T-helper 22 cell (primary cell): ENCODE data around the gene GAB1.

Experiments
- DNase-seq: peaks from one replicate; pipeline ENCODE4 v3.0.0-alpha.2; 2020; ENCODE audit warnings: low read depth

The GAB1 gene

DNA sequence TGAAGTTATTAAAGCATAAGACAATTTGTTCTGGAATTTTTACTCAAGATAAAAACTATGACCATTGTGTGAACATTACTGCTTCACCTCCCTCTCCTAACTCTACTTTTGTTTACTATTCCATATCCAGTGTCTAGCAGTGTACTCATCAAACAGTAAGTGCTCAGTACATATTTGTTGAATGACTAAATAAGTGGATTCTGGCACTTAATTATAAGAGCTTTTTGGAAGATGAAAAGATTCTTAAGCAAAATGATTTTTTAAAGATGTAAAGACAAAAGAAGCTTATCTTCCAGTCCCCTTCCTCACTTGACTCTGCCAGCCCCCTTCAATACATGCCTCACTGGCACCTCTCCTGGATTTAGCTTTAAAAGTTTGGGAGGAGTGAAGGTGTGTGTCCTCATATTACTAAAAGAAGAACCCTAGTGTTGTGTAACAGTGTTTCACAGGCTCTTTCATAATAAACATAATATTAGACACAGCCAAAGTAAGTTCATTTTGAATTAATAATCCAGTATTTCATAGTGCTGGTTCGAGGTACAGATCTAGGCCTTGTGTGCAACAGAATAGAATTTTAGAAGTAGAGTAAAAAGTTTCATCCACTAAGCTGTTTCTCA lies 53.0 kb downstream of the GAB1 start:
- DNase-seq: no peak

DNA sequence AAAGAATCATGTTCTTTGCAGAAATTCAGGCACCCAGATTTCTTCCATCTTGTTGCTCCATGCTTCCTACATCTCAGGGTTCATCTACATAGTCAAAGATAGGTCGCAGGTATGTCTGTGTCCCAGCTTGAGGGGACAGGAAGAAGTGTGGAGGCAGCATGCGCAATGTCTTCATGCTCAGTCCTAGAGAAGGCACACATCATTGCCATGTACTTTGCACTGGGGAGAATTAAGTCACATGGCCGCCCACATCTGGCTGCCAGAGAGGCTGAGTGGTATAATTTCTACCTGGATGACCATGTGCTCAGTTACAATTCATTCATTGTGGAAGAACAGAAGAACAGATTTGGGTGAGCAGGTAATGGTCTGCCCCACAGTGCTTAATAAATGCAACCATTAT lies 54.1 kb downstream of the GAB1 start:
- DNase-seq: no peak

DNA sequence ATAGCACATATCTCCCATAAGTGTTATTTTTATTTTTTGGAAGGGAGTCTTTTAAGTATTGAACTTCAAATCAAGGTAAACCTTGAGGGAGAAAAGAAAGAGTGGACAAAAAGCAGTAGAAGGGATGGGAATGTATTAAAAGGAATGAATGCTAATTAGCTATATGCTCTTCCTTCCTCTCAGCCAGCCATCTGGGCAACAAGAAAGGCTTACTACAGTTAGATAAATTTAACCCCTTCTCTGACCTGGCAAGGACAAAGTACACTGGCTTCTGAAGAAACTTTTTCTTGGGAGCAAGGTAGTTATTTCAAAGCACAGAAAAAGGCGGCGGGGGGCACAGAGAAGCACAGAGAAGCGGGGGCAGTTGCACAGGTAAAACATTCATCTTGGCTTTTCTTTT lies 54.6 kb downstream of the GAB1 start:
- no peak for DNase-seq

DNA sequence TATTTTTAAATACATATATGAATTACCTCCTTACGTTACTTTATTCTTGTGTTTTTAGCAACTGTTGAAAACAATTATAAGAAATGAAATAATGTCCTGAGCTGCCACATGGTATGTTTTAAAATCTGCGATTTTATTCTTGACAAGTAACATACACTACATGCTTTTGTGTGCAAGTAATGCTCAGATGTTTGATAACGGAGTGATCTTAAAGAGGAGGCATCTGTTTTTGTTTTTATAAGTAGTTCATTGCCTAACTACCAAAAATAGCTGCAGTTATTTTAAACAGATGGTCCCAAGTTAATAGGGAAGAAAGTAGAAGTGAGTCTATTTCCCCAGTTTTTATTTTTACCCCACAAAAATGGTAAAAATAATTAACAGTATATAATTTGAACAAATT lies 55.2 kb downstream of the GAB1 start:
- no peak for DNase-seq

DNA sequence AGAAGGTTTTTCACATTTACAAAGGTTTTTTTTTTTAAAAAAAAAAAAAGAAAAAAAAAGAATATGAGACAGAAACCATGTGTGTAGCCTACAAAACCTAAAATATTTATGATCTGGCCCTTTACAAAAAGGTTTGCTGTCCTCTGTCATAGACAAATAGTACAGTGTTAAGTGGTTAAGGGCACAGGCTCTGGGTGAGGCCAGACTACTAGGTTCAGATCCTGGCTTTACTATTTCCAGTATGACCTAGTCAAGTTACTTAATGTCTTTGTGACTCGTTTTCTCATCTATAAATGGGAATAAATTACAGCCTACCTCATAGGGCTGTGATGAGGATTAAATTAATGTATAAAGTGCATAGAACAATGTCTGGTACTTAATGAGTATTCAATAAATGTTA lies 56.5 kb downstream of the GAB1 start:
- DNase-seq: no peak

DNA sequence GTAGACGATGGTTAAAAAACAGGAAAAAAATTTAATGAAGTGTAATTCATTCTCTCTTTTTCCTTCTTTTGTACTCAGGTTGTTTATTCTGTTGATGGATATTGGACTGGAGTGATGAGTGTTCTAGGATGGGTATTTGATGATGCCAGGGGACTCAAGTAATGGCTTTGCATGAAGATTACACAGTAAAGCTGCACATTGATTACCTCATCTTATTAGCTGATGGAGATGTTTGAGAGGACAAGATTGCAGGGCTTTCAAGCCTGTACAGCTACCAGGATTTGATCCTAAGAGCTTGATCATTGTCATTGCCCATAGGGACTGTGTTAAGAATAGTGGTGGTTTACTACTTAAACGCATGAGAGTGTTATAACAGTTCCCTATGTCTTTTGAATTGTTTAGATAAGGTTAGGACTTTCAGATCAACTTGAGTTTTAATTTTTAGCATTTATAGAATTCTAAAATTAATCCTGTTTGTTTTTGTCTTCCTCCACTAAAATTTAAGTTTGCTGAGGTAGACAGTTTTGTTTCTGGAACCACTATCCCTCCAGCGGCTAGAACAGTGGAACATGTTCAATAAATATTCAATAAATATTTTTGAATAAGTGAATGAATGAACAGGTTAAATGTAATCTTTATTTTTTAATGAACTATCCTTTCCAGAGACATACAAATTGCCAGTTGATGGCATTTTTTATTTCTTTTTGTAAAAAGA lies 58.2 kb downstream of the GAB1 start:
- DNase-seq: no peak

DNA sequence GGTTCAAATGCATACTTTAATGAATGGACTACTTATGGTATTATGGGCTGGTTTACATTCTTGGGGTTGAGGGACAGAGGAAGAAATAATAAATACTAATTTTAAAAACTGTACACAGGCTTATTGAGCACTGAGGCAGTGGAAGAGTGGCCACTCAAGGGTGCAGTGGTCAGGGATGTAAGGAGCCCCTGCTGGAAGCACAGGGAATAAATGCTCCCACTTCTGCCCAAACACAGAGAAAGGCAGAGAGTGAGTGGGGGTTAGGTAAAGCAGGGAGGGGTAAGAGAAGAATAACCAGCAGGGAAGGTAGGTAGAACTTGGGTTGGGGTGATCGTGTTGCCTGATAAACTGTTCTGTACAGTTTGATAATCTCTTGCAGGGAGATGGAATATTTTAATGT lies 60.0 kb downstream of the GAB1 start:
- DNase-seq: no peak

DNA sequence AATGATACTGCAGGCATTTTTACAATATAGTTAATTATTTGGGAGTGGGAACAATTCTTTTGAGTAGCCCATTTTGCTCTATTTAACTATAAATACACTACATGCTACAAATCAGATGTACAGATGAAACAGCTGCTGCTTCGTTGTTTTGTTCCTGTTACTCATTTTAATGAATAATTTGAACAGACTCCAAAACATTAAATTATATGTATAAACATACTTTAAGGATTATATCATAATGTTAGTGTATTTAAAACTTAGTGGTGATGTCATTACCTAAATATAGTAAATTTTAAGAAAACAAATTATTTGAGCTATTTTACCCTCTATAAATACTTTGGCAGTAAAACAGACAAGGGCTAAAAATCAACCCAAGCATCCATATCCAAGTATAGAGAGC lies 60.7 kb downstream of the GAB1 start:
- DNase-seq: no peak

DNA sequence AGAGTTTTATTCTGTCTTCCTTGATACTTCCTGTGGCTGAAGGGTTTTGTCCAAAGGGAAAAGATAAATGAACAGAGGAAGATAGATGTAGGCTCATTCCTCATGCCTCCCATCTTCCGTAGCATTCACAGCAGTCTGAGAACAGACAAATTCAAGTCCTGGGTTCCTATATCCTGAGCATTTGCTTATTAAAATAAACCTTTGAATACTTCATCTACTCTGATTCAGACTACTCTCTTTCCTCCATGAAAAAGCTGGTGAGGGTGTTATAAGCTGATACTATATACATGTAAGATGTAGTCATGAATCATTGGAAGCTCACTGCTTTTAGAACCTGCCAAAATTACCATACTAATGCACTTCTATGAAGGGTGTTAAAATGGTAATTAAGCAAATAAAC lies 61.2 kb downstream of the GAB1 start:
- no peak for DNase-seq

DNA sequence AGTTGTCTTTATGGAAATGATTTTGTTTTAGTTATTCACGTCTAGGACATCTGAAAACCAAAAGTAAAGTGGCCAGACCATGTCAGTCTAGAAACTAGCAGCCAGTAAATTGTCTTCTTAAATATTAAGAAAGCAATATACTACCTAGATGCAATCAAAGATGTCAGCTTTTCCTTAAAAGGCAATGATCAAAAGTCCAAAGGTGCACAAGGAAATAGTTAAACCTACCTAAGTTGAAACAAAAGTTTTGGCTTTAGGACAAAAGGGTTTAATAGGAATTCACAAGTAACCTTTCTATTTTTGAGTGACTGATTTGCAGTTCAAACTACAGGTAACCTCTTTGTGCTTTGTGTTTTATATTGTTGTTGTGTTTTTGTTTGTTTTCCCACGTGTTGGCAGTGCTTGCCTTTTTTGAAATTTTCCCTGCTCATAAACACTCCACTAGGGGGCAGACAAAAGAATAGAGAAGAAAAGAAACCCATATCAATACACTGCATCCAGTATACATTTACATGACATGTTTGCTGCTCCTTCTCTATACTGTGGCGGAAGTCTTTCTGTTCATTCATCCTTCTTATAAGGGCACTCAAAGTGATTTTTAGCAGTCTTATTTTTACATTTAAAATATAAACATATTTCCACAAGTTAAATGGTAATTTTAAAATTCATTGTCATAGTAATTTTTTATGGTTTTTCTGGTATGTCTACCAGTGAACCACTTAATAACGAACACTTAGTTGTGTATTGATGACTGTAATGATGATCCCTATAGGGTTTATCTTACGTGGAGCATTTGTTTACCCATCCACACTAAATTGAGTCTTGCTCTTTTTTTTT lies 62.7 kb downstream of the GAB1 start:
- DNase-seq: no peak

DNA sequence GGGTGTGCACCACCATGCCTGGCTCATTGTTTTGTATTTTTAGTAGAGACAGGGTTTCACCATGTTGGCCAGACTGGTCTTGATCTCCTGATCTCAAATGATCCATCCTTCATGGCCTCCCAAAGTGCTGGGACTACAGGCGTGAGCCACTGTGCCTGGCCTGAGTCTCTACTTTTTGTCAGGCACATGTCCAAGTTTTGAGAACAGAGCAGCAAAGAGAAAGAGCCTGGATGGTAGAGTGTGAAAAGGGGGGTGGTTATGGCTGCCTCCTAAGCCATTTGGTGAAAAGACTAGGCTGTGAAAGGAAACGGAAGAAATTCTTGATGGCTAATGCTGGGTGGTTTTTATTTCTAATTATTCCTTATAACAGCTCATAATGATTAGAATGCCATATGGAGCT lies 63.4 kb downstream of the GAB1 start:
- no peak for DNase-seq

DNA sequence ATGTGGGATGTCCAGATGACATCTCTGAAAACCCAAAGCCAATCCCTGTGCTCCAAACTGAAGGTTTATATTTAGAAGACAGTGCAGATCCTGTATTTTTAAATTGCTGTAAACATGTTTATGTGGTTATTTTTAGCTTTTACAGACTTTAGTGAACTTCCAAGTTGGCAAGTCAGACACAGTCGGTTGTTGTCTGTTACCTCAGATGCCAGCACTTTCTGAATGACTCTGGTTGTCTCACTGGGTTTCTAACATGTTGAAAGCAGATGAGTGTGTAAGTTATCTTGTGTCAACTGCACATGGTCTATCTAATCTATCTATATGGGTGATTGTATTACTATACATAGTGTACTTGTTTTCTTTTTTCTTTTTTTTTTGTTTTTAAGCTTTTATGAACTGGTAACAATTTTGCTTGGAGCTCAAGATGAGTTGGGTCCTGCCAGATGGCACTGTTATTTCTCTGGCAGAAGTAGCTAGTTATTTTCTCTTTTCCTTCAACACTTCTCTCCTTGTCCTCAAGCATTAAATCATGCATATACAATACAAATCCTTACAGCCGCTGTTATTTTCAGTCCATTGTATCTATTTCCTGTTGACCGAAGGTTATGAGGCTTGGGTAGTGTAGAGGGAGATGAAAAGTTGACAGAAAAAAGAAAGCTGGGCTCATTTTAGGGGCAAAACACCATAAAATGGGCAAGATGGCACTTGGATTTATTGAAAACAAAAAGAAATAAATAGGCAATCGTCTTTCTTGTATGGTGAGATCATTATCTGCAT lies 66.3 kb downstream of the GAB1 start:
- no peak for DNase-seq

DNA sequence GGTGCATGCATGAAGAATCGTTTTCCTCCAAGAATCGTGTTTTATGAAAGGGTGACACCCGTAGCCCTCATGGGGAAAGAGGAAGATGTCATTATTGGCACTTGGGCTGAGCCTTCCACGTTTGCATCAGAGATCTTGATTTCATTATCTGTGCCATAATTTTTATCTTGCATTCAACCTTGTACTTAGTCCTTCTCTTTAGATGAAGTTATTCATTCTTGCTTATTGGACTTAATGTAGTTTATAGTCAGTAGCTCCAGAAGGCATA lies 66.8 kb downstream of the GAB1 start:
- no peak for DNase-seq

DNA sequence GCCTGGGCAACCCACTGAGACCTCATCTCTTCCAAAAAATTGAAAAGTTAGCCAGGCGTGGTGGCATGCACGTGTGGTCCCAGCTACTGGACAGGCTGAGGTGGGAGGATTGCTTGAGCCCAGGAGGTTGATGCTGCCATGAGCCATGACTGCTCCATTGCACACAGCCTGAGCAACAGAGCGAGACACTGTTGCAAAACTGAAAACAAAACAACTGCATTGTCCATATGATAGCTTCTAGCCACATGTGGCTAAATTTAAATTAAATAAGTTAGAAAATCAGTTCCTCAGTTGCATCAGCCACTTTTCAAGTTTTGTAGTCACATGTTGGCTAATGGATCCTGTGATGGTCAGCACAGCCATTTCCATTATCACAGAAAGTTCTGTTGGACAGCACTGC lies 67.9 kb downstream of the GAB1 start:
- no peak for DNase-seq

DNA sequence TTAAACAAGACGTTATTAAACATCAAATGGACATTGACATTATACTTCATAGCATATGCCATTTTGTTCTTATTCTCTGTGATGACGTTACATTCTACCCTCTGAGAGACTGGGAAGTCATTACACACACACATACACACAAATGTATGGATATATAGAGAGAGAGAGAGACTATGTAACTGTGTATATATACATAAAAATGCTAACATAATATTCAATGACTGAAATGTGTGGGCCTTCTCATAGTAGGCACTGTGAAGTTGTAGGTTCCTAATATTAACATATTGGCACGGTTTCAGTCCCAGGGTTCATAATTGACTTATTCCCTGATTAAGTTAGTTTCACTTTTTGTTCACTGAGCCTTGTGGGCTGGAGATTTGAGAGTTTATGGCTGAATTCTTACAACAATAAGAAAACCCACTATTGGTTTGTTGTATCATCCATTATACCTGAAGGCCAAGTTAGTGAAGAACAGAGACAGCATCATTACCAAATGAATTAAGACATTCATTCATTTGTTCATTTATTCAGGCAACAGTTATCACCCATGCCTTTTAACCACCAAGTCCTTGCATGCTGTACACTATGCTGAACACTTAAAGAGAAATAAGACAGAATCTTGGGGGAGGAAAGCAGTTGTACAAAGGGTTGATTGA lies 68.5 kb downstream of the GAB1 start:
- no peak for DNase-seq

DNA sequence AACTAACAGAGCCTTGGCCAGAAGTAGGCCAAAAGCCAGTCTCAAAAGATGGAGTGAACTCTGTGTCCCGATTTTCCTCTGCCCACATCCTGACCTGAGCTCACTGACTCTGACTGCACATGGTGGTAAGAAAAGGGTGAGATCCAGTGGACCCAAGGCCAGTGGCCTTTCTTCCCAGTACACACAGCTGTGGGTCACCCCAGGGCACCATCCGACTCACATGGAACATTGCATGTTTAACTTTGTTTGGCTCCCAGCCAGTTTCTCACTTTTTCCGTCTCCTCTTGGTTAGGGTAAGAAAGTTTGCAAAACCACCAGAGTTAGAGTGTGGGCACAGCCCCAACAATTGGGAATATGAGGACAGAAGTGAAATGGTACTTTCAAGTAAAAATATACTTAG lies 69.8 kb downstream of the GAB1 start:
- no peak for DNase-seq

DNA sequence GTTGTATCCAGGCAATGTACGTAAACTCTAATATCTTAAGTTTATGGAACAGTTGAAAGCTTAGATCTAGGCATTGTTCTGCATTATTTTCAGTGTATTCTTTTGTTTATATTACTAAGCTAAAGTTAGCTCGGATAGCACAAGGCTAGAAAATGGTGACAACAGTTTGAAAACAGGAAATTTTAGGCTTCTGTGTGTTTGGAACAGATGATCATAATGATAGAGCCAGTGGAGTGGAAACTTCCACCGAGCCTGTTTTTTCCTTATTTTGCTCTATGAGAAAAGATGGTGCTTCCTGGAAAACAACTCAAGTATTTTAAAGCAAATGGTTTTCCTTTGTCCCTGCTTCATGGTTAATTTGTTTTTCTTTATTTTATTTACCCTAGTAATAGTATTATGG lies 70.8 kb downstream of the GAB1 start:
- DNase-seq: no peak

DNA sequence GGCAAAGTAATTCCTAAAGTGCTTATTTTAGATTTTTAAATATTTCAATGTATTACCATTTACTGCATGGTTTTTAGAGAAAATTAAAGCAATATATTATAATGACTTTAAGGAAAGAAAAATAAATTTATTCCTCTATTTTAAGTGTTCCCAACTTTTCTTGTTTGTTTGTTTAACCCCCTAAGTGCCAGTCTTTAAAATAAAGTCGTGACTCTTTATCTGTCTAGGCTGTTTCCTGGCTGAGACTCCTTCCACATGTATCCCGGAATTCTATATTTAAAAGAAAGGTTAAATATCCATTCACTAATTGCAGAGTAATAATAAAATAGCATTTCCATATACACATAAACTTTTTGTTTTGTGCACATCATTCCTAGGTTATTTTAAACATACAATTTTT lies 71.2 kb downstream of the GAB1 start:
- DNase-seq: no peak

DNA sequence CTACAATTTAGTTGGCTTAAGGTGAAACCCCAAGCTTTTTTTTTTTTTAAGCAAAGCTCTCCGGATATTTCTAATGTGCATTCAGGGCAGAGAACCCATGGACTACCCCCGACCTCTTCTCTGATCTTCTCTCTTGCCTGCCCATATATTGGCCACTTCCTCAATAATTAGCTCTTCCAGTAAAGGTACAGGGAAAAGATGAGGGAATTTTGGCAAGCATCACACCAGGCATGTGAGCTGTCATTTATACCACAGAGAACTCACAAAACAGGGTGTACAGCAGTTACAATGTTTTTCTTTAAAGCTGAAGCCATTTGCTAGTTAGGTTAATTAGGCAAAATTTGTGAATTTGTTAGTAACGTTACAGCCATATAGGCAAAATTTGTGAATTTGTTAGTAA lies 73.3 kb downstream of the GAB1 start:
- no peak for DNase-seq

DNA sequence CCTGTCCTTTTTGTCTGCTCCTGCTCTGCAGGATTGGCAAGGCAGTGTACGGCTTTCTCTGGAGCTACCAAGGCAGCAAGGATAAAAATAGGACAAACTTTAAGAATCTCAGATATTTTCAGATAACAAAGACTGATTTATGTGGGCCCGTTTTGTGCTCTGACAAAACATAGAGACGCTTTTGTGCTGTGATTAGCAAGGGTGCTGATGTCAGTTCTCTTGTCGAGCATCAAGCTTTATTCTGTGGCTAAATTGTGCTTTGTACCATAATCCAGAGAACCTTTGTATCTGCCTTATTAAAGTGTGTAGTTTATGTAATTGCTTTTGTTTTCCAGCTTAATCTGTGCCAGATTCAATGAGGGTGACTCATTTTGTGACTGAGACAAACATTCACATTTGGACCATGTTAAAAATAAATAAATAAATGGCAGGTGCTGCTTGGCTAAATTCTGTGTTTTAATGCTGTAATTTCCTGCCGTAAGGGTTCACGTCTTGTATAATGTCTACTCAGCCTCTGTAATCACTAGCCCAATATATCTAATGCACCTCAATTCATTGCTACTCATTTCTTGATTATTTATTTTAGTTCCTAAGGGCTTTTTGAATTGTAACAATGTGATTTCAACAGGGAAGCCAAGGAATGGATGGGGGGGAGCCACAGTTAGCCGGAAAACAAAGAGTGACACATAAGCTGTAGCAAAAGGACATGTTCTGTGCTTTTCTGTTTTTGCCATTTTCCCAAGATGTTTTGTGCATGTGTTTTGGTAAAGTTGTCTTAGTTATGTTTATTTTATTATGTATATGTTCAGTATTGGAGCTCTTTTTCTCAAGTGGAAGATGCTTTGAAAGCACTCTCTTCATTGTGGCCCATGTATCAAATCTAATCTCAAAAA lies 75.1 kb downstream of the GAB1 start:
- DNase-seq: no peak

DNA sequence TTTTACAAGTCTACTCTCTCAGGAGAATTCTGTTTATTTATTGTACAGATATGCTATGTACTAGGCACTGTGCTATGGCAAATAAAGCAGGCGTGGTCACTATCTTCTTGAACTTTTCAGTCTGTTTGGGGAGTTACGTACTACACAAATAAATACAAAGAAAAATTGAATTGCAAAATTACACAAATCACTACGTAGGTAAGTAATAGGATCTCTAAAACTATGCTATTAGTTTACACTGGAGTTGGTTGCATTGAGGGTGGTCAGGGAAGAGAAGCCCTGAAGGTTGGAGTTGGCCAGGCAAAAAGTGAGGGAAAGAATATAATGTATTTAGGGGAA lies 75.7 kb downstream of the GAB1 start:
- DNase-seq: no peak
